ENCODE data around the gene TAS2R40. TPM values are rescaled to one million over a fixed set of nuclear protein-coding genes. Genes with fewer than 3 reads are reported as not detected.
"Not testable (repeated sequence)": the region's sequence is repeated elsewhere in the genome, so short reads cannot be mapped to it uniquely, and the experiment has no call there.

Gene TAS2R40
- total RNA-seq, 4 donors from 2014 or later = not detected

DNA sequence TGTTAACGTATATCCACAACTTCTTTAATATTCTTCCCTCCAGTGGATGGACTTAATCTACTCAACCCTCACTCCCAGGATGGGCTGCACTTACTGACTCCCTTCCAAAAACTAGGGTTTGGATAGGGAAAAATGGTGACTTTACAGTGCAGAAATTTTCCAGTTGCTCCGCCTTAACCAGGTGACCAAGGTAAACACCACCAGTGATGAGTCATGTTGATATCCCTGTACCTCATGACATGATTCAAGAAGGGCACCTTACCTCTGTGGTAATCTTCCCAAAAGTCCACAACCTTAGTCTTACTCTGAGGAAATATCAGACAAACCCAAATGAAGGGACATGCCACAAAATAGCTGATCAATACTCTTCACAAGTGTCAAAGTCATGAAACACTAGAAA lies 37.9 kb downstream of the TAS2R40 start:
- no peak overlapping the region for H3K4me3 ChIP-seq (ENCODE audit: low read depth, poor library complexity, severe bottlenecking)

DNA sequence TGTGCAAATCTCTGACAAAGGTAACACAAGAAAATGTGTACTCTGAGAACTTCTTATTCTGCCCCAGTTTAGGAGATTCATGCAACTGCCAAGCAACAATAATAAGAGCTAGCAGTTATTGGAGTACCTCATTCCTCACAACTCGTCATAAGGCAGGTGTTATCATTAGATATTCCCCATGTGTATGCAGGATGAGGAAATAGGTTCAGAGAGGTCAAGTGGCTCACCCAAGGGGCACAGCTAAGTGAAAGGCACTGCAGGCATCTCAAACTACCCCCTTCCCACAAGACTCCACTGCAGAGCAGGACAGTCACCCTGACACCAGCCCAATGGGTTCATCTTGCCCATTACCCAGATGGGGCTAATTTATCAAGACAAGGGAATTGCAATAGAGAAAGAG lies 40.1 kb downstream of the TAS2R40 start:
- no peak for DNase-seq (ENCODE audit: low spot score in 2 of 2)
- WGBS, 2 donors = 89 to 97% methylated on average over 1 of the region's 1 CpG
- TF ChIP-seq, protein P1, sequence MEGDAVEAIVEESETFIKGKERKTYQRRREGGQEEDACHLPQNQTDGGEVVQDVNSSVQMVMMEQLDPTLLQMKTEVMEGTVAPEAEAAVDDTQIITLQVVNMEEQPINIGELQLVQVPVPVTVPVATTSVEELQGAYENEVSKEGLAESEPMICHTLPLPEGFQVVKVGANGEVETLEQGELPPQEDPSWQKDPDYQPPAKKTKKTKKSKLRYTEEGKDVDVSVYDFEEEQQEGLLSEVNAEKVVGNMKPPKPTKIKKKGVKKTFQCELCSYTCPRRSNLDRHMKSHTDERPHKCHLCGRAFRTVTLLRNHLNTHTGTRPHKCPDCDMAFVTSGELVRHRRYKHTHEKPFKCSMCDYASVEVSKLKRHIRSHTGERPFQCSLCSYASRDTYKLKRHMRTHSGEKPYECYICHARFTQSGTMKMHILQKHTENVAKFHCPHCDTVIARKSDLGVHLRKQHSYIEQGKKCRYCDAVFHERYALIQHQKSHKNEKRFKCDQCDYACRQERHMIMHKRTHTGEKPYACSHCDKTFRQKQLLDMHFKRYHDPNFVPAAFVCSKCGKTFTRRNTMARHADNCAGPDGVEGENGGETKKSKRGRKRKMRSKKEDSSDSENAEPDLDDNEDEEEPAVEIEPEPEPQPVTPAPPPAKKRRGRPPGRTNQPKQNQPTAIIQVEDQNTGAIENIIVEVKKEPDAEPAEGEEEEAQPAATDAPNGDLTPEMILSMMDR (IDR thresholded peaks at IDR 0.05) = no peak
- no peak for TF ChIP-seq POLR2A (IDR thresholded peaks at IDR 0.05)
- H3K4me3 ChIP-seq (ENCODE audit: low read depth, poor library complexity, severe bottlenecking) = no peak overlapping the region
- intact Hi-C loops (cut with DNase I; ENCODE audit: low total_unique reads) = no loop called here

More for the DNA sequence above, 37.9 kb downstream of the TAS2R40 start:
- 61 to 75% methylated on average over 2 of the region's 2 CpGs for WGBS, 2 donors
- intact Hi-C loops (cut with DNase I; ENCODE audit: low total_unique reads) = no loop called here
- no peak for DNase-seq (ENCODE audit: low spot score in 2 of 2)
- TF ChIP-seq, protein P1 (IDR thresholded peaks at IDR 0.05) = no peak
- TF ChIP-seq POLR2A (IDR thresholded peaks at IDR 0.05) = no peak

DNA sequence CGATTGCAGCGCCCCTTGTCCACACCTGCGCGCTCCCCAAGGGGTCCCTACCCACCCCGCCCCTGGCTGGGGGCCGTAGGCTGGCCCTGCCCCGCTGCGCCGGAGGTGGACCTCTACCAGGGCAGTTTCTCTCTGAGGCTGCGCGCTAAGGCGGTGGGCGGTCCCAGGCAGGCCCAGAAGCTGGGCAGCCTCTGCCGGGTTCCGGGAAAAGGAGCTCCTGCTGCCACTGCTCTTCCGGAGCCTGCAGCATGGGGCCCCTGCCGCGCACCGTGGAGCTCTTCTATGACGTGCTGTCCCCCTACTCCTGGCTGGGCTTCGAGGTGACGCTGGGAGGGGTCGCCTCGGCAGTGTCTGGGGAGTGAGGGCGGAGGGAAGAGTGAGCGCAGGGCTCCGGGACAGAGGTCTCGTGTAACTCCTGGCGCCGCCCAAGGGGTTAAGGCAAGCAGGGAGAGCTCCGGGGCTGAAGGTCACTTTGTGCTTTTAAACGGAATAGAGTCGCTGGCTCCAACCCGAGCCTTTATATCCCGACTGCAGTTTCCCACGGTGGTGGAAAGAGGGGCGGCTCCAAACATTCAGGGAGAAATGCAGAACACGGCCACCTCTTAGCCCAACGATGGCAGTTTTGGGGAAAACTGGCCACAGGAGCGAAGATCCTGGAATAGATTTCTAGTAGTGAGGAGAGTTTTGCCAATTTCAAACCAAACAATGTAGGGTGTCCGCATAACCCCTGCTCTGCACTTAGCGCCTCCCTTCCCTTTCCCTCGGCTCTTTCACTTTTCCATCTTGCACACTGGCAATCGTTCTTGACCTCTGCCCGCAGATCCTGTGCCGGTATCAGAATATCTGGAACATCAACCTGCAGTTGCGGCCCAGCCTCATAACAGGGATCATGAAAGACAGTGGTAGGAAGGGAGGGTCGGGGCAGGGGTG lies 41.7 kb downstream of the TAS2R40 start, which contains the start of gene GSTK1:
TSS of gene GSTK1 (plus strand) at position 176 of the 930 bp plus-strand sequence. CDS start at position 249, 73 bp downstream.
- intact Hi-C loops (cut with DNase I; ENCODE audit: low total_unique reads) = no loop called here
- TF ChIP-seq, protein P1 (IDR thresholded peaks at IDR 0.05) = no peak
- no peak for TF ChIP-seq POLR2A (IDR thresholded peaks at IDR 0.05)
- 1 to 2% methylated on average over 43 to 48 of the region's 48 CpGs for WGBS, 2 donors

DNA sequence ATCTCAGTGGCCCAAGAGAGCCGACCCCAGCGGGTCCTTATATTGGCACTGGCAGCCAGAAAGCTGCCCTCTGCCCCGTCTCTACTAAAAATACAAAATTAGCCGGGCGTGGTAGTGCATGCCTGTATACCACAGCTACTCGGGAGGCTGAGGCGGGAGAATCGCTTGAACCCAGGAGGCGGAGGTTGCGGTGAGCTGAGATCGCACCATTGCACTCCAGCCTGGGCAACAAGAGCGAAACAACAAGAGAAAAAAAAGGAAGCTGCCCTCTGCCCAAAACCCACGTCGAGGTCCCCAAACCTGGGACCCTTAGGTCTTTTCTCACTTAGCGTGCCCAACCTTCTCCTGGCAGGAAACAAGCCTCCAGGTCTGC lies 42.3 kb downstream of the TAS2R40 start:
- WGBS, 2 donors = 53 to 60% methylated on average over 15 of the region's 15 CpGs
- H3K4me3 ChIP-seq (ENCODE audit: low read depth, poor library complexity, severe bottlenecking) = peak overlapping the region; percentile 89
- DNase-seq (ENCODE audit: low spot score in 2 of 2); intact Hi-C loops (cut with DNase I; ENCODE audit: low total_unique reads): not testable (repeated sequence)

More for the DNA sequence above, 41.7 kb downstream of the TAS2R40 start, which contains the start of gene GSTK1:
- peak; percentile 82 to 96 for DNase-seq (ENCODE audit: low spot score in 2 of 2)
- peak within 1 kb of the TSS; percentile 89 for H3K4me3 ChIP-seq (ENCODE audit: low read depth, poor library complexity, severe bottlenecking)

DNA sequence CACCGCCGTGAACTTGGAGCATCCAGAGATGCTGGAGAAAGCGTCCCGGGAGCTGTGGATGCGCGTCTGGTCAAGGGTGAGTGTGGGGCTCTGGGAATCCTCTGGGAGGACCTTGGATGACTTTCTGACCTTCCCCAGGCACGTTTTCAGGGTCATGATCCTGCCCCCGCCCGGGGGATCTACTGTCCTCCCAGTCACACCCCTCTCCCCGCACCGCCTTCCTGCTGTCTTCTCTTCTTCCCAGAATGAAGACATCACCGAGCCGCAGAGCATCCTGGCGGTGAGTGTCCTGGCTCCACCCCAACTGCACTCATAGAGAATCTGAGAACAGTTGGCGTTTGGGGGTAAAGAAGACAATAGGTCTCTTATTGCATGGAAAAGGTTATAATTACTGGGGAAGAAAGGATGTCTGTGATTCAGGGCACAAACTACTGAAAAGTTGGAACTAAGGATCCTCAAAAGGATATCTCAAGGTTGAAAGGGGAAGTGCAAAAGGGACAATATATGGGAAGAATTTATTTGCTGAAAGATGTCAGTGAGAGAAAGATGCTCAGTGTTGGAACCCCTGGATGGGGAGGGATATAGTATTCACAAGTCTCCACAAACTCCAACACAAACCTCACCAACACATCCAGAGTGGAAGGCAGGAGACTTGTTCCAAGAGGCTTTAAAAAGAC lies 43.3 kb downstream of the TAS2R40 start:
- intact Hi-C loops (cut with DNase I; ENCODE audit: low total_unique reads) = no loop called here
- DNase-seq (ENCODE audit: low spot score in 2 of 2) = no peak
- TF ChIP-seq, protein P1 (IDR thresholded peaks at IDR 0.05) = no peak
- TF ChIP-seq POLR2A (IDR thresholded peaks at IDR 0.05) = no peak
- WGBS, 2 donors = 68 to 69% methylated on average over 15 of the region's 15 CpGs
- no peak overlapping the region for H3K4me3 ChIP-seq (ENCODE audit: low read depth, poor library complexity, severe bottlenecking)

DNA sequence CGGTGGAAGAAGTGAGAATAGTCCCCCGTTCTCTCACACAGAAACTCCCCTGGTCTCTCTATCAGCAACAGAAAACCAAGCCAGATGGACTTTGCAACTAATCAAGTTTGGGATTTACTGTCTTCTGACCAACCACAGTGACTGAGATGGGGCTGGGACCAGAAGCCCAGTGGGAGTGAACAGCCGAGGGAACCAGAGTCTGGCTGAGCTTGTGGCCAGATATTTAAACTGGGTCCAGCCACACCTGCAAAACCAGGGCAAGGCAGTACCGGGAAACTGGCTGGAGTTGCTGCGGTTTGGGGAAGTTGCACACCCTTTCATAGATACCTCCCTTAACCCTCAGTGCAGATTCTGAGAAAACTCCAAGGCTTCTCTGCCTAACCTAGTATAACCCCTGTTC lies 47.4 kb downstream of the TAS2R40 start:
- intact Hi-C loops (cut with DNase I; ENCODE audit: low total_unique reads) = no loop called here
- DNase-seq (ENCODE audit: low spot score in 2 of 2) = no peak
- TF ChIP-seq POLR2A (IDR thresholded peaks at IDR 0.05) = no peak
- TF ChIP-seq, protein P1 (IDR thresholded peaks at IDR 0.05) = no peak
- H3K4me3 ChIP-seq (ENCODE audit: low read depth, poor library complexity, severe bottlenecking) = no peak overlapping the region
- 77 to 83% methylated on average over 5 of the region's 5 CpGs for WGBS, 2 donors
